PC-3 (cell line): Measurements from ENCODE around the gene PLXNB2. TPM values are rescaled to one million over a fixed set of nuclear protein-coding genes. Genes with fewer than 3 reads are reported as not detected.

Source experiments
- ATAC-seq: fragments of 200-7000 bp; cut with Tn5 transposase; 2 replicates; pipeline ENCODE4 v1.9.1; 2020; ENCODE audit warnings: mild to moderate bottlenecking, moderate library complexity
- BruUV-seq: library from RNA; stranded (reverse); fragments of 400-500 nt; replicated peaks from 2 replicates; lab custom pipeline; 2021; lab: Mats Ljungman, UMichigan
- CTCF ChIA-PET: fragments of 300-600 bp; sonication (Branson Sonifier 250); formaldehyde crosslinking; loops from one replicate; lab custom pipeline; 2022; ENCODE audit warnings: antibody characterized with exemption; lab: Charles Lee
- POLR2A ChIA-PET: fragments of 300-600 bp; sonication (Branson Sonifier 250); formaldehyde crosslinking; loops from one replicate; lab custom pipeline; 2022; ENCODE audit warnings: antibody characterized with exemption; ENCODE audit not compliant: unreplicated experiment; lab: Charles Lee
- DNase-seq: peaks from one replicate; pipeline ENCODE4 v3.0.0-alpha.2; 2015
- H2AFZ ChIP-seq: fragments of 300-600 bp; sonication (generic); 2 replicates; pipeline ENCODE4 v1.6.0; 2016; ENCODE audit warnings: antibody characterized with exemption, low read length
- H3F3A ChIP-seq: fragments of 300-600 bp; sonication (generic); one replicate; pipeline ENCODE4 v1.6.0; 2017; ENCODE audit warnings: antibody characterized with exemption, low read length, control low read depth, mild to moderate bottlenecking; ENCODE audit not compliant: unreplicated experiment
- H3K27ac ChIP-seq: fragments of 300-600 bp; sonication (generic); 2 replicates; pipeline ENCODE4 v1.5.1; 2016; ENCODE audit warnings: mild to moderate bottlenecking, low read length
- H3K27me3 ChIP-seq: fragments of 300-600 bp; sonication (generic); 2 replicates; pipeline ENCODE4 v1.6.1; 2016; ENCODE audit warnings: low read length, mixed read lengths
- H3K36me3 ChIP-seq: fragments of 300-600 bp; sonication (generic); 2 replicates; pipeline ENCODE4 v1.6.1; 2016; ENCODE audit warnings: low read depth, mixed run types, low read length, mixed read lengths
- H3K4me1 ChIP-seq: fragments of 300-600 bp; sonication (generic); 2 replicates; pipeline ENCODE4 v1.5.1; 2016; ENCODE audit warnings: low read length; ENCODE audit not compliant: insufficient read depth
- H3K4me2 ChIP-seq: fragments of 300-600 bp; sonication (generic); 2 replicates; pipeline ENCODE4 v1.6.0; 2016; ENCODE audit warnings: low read length
- H3K4me3 ChIP-seq: fragments of 300-600 bp; sonication (generic); 2 replicates; pipeline ENCODE4 v1.5.1; 2016; ENCODE audit warnings: mild to moderate bottlenecking, low read length, mixed read lengths
- H3K79me2 ChIP-seq: fragments of 300-600 bp; sonication (generic); 2 replicates; pipeline ENCODE4 v1.6.1; 2017; ENCODE audit warnings: low read length, mixed read lengths
- H3K9ac ChIP-seq: fragments of 300-600 bp; sonication (generic); 2 replicates; pipeline ENCODE4 v1.6.0; 2016; ENCODE audit warnings: mild to moderate bottlenecking, low read length
- H3K9me2 ChIP-seq: fragments of 300-600 bp; sonication (generic); replicated peaks from 2 replicates; pipeline ENCODE4 v1.6.1; 2016; ENCODE audit warnings: mixed run types, low read length, mixed read lengths
- H3K9me3 ChIP-seq: fragments of 300-600 bp; sonication (generic); 2 replicates; pipeline ENCODE4 v1.6.1; 2016; ENCODE audit warnings: low read length, mixed read lengths
- H4K20me1 ChIP-seq: fragments of 300-600 bp; sonication (generic); 2 replicates; pipeline ENCODE4 v1.6.1; 2016; ENCODE audit warnings: low read length, mixed read lengths
- EZH2 ChIP-seq: fragments of 300-600 bp; sonication (generic); IDR thresholded peaks from one replicate; pipeline ENCODE4 v1.6.1; 2017; ENCODE audit warnings: antibody characterized with exemption, mild to moderate bottlenecking, low read length; ENCODE audit not compliant: unreplicated experiment
- EZH2phosphoT487 ChIP-seq: fragments of 300-600 bp; sonication (generic); IDR thresholded peaks from 2 replicates; pipeline ENCODE4 v1.6.1; 2018; ENCODE audit warnings: mild to moderate bottlenecking, antibody characterized with exemption, low read length, borderline replicate concordance
- intact Hi-C: fragments of 100-400 bp; cut with micrococcal nuclease; formaldehyde crosslinking; loops from 2 replicates; pipeline ENCODE4 v1.9.0; 2023
- total RNA-seq: library from RNA; depleted of rRNA; stranded (reverse); fragments of >200 nt; gene quantifications from 2 replicates; pipeline ENCODE4 v1.2.3, GENCODE V29; 2014
- TF ChIP-seq, protein P1 (sequence below): fragments of 300-600 bp; sonication (generic); conservative IDR thresholded peaks from 2 replicates; pipeline ENCODE4 v1.5.1; 2017; ENCODE audit warnings: antibody characterized with exemption, low read depth, mild to moderate bottlenecking, low read length

The PLXNB2 gene
- total RNA-seq, 1 experiment from 2014 or later = 68.2 TPM

GRCh38 chr22:50299785-50300619, 7.4 kb downstream of the PLXNB2 start:
- H4K20me1 ChIP-seq = peaks cover 4% of the 10 kb centered on the region; the same call in 1 of the 2 replicates
- peaks cover 34% of the 10 kb centered on the region for H3K4me1 ChIP-seq
- H3K27me3 ChIP-seq = no peaks in the 10 kb centered on the region
- CTCF ChIA-PET = no interaction called here
- intact Hi-C loops = no loop called here
- H3K4me2 ChIP-seq = no peak overlapping the region
- DNase-seq (no peak), ATAC-seq (no peak)
- peaks cover 89% of the 10 kb centered on the region for H3K79me2 ChIP-seq
- no peak overlapping the region for H3K27ac ChIP-seq
- TF ChIP-seq EZH2 (no peak), EZH2phosphoT487 (no peak)
- TF ChIP-seq, protein P1, sequence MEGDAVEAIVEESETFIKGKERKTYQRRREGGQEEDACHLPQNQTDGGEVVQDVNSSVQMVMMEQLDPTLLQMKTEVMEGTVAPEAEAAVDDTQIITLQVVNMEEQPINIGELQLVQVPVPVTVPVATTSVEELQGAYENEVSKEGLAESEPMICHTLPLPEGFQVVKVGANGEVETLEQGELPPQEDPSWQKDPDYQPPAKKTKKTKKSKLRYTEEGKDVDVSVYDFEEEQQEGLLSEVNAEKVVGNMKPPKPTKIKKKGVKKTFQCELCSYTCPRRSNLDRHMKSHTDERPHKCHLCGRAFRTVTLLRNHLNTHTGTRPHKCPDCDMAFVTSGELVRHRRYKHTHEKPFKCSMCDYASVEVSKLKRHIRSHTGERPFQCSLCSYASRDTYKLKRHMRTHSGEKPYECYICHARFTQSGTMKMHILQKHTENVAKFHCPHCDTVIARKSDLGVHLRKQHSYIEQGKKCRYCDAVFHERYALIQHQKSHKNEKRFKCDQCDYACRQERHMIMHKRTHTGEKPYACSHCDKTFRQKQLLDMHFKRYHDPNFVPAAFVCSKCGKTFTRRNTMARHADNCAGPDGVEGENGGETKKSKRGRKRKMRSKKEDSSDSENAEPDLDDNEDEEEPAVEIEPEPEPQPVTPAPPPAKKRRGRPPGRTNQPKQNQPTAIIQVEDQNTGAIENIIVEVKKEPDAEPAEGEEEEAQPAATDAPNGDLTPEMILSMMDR = no peak
- H2AFZ ChIP-seq = no peak overlapping the region
- H3K36me3 ChIP-seq = no peaks in the 10 kb centered on the region
- H3K9me3 ChIP-seq = no peaks in the 10 kb centered on the region
- no peak overlapping the region for H3K9ac ChIP-seq
- BruUV-seq = no TSS peak
- no peak overlapping the region for H3K4me3 ChIP-seq
- POLR2A ChIA-PET = no interaction called here
- H3K9me2 ChIP-seq = no peaks in the 10 kb centered on the region
- H3F3A ChIP-seq = peaks cover 3% of the 10 kb centered on the region

GRCh38 chr22:50298937-50299784, 8.3 kb downstream of the PLXNB2 start:
- Histone ChIP-seq H3K9me3 (no peaks in the 10 kb centered on the region), H2AFZ (no peak overlapping the region), H3K27me3 (no peaks in the 10 kb centered on the region), H3K9me2 (no peaks in the 10 kb centered on the region), H3K9ac (no peak overlapping the region), H3F3A (peaks cover under 1% of the 10 kb centered on the region), H3K36me3 (no peaks in the 10 kb centered on the region), H3K27ac (no peak overlapping the region), H3K4me1 (peaks cover 29% of the 10 kb centered on the region), H3K79me2 (peaks cover 91% of the 10 kb centered on the region), H4K20me1 (peaks cover 4% of the 10 kb centered on the region; the same call in 1 of the 2 replicates), H3K4me2 (no peak overlapping the region), H3K4me3 (no peak overlapping the region)
- BruUV-seq = no TSS peak
- no peak for DNase-seq
- intact Hi-C loops = no loop called here
- ChIA-PET POLR2A (no interaction called here), CTCF (no interaction called here)
- TF ChIP-seq EZH2 = no peak
- TF ChIP-seq, protein P1 = no peak
- no peak for ATAC-seq
